ENCODE results near the gene ZRANB3.

GRCh38 chr2:135456431-135456830, 74.6 kb downstream of the ZRANB3 start:
- TF ChIP-seq CTCF (IDR thresholded peaks at IDR 0.05) (no peak), POLR2A (IDR thresholded peaks at IDR 0.05) (no peak), EP300 (IDR thresholded peaks at IDR 0.05) (no peak), POLR2AphosphoS5 (IDR thresholded peaks at IDR 0.05) (no peak)
